HG02678 (cell line): Measurements from ENCODE around the gene STK39.

ENCODE experiments used
- ATAC-seq: cut with Tn5 transposase; IDR thresholded peaks from one replicate; pipeline ENCODE4 v1.9.1; 2021; ENCODE audit warnings: mild to moderate bottlenecking, moderate library complexity; ENCODE audit not compliant: unreplicated experiment

Gene STK39

GRCh38 chr2:168244318-168244717 is 3.1 kb downstream of the STK39 start:
- ATAC-seq = no peak

- no peak for ATAC-seq
These were observed 4.3 kb downstream of the STK39 start for GRCh38 chr2:168243061-168243460.

- ATAC-seq = no peak
These were observed 5.6 kb downstream of the STK39 start for GRCh38 chr2:168241746-168242145.

GRCh38 chr2:168241208-168241607 is 6.2 kb downstream of the STK39 start:
- no peak for ATAC-seq

GRCh38 chr2:168239281-168239680 is 8.1 kb downstream of the STK39 start:
- ATAC-seq = no peak

- ATAC-seq = no peak
These were observed 9.7 kb downstream of the STK39 start for GRCh38 chr2:168237741-168238140.

- no peak for ATAC-seq
These were observed 12.8 kb downstream of the STK39 start for GRCh38 chr2:168234407-168235085.

GRCh38 chr2:168233726-168234406 is 13.5 kb downstream of the STK39 start:
- no peak for ATAC-seq

- ATAC-seq = no peak
These were observed 14.2 kb downstream of the STK39 start for GRCh38 chr2:168233166-168233565.

- ATAC-seq = no peak
These were observed 15.7 kb downstream of the STK39 start for GRCh38 chr2:168231609-168232241.

- ATAC-seq = no peak
These were observed 17.0 kb downstream of the STK39 start for GRCh38 chr2:168230389-168230788.

GRCh38 chr2:168224346-168224745 is 23.0 kb downstream of the STK39 start:
- ATAC-seq = no peak

- no peak for ATAC-seq
These were observed 25.3 kb downstream of the STK39 start for GRCh38 chr2:168222088-168222487.

GRCh38 chr2:168220965-168221819 is 26.2 kb downstream of the STK39 start:
- no peak for ATAC-seq

- no peak for ATAC-seq
These were observed 29.5 kb downstream of the STK39 start for GRCh38 chr2:168217920-168218319.

GRCh38 chr2:168216351-168217005 is 30.9 kb downstream of the STK39 start:
- ATAC-seq = no peak

GRCh38 chr2:168215813-168216212 is 31.6 kb downstream of the STK39 start:
- ATAC-seq = no peak

- no peak for ATAC-seq
These were observed 34.5 kb downstream of the STK39 start for GRCh38 chr2:168212866-168213265.

- no peak for ATAC-seq
These were observed 35.2 kb downstream of the STK39 start for GRCh38 chr2:168212167-168212566.

GRCh38 chr2:168211664-168212163 is 35.7 kb downstream of the STK39 start:
- ATAC-seq = no peak
